Ascending aorta (tissue), 2 donors: Measurements from ENCODE around the gene TIMM10. TPM values are rescaled to one million over a fixed set of nuclear protein-coding genes. Genes with fewer than 3 reads are reported as not detected.

ENCODE experiments used
- DNase-seq, 2 donors: peaks; one replicate each; pipeline ENCODE4 v3.0.0-alpha.2; 2019; ENCODE audit warnings: low spot score in 2 of 2
- H3K27ac ChIP-seq, 2 donors: fragments of 200-600 bp; sonication (generic); one replicate each; pipeline ENCODE4 v1.5.1; 2016 to 2017; ENCODE audit warnings: mild to moderate bottlenecking in 1 of 2
- H3K27me3 ChIP-seq: fragments of 200-600 bp; sonication (generic); one replicate; pipeline ENCODE4 v1.5.1; 2017
- H3K36me3 ChIP-seq, 2 donors: fragments of 200-600 bp; sonication (generic); one replicate each; pipeline ENCODE4 v1.5.1; 2016
- H3K4me1 ChIP-seq, 2 donors: fragments of 200-600 bp; sonication (generic); one replicate each; pipeline ENCODE4 v1.5.1; 2016 to 2017; ENCODE audit warnings: mild to moderate bottlenecking in 1 of 2
- H3K4me3 ChIP-seq, 2 donors: fragments of 200-600 bp; sonication (generic); one replicate each; pipeline ENCODE4 v1.5.1; 2016 to 2017; ENCODE audit warnings: mild to moderate bottlenecking in 1 of 2
- H3K9me3 ChIP-seq, 2 donors: fragments of 200-600 bp; sonication (generic); one replicate each; pipeline ENCODE4 v1.5.1; 2016
- CTCF ChIP-seq, 3 experiments: fragments of 200-600 bp in 2 of 3; fragments of 450-650 bp in 1 of 3; sonication (generic) in 2 of 3; IDR thresholded peaks; one replicate each; pipeline ENCODE4 v1.5.1; 2016 to 2019; ENCODE audit warnings: antibody characterized with exemption in 3 of 3, mild to moderate bottlenecking in 1 of 3, moderate library complexity in 1 of 3
- intact Hi-C: fragments of 100-400 bp; cut with DNase I; formaldehyde crosslinking; loops from one replicate; pipeline ENCODE4 v1.15.1; 2023
- total RNA-seq: library from RNA; depleted of rRNA; stranded (reverse); fragments of >200 nt; gene quantifications from one replicate; pipeline ENCODE4 v1.1.0, GENCODE V29; 2016

The TIMM10 gene
- total RNA-seq, 1 donor from 2014 or later, result not detected

GRCh38 chr11:57556041-57556440 lies 25.5 kb upstream of the TIMM10 start:
- Histone ChIP-seq H3K4me3 (no peak overlapping the region), H3K9me3 (no peaks in the 10 kb centered on the region), H3K36me3 (peaks cover 79 to 80% of the 10 kb centered on the region in 2 donors), H3K27ac (no peak overlapping the region), H3K4me1 (no peaks in the 10 kb centered on the region), H3K27me3 (no peaks in the 10 kb centered on the region)
- no peak for TF ChIP-seq CTCF (IDR thresholded peaks at IDR 0.05)
- intact Hi-C loops, result no loop called here
- DNase-seq, result no peak

- Histone ChIP-seq H3K9me3 (no peaks in the 10 kb centered on the region), H3K4me3 (no peak overlapping the region), H3K27me3 (no peaks in the 10 kb centered on the region), H3K36me3 (peaks cover 85 to 86% of the 10 kb centered on the region in 2 donors), H3K4me1 (no peaks in the 10 kb centered on the region), H3K27ac (no peak overlapping the region)
- DNase-seq, result no peak
- TF ChIP-seq CTCF (IDR thresholded peaks at IDR 0.05), result no peak
- intact Hi-C loops, result no loop called here
These were observed 24.8 kb upstream of the TIMM10 start for GRCh38 chr11:57555393-57555792.

- Histone ChIP-seq H3K9me3 (no peaks in the 10 kb centered on the region), H3K4me1 (no peaks in the 10 kb centered on the region), H3K27me3 (no peaks in the 10 kb centered on the region), H3K36me3 (peaks cover 78 to 87% of the 10 kb centered on the region in 2 donors), H3K27ac (no peak overlapping the region), H3K4me3 (no peak overlapping the region)
- intact Hi-C loops, result no loop called here
- TF ChIP-seq CTCF (IDR thresholded peaks at IDR 0.05), result no peak
- DNase-seq, result no peak
These were observed 21.9 kb upstream of the TIMM10 start for GRCh38 chr11:57552479-57552878.

GRCh38 chr11:57551941-57552340 lies 21.4 kb upstream of the TIMM10 start:
- H3K9me3 ChIP-seq, result no peaks in the 10 kb centered on the region
- no peak overlapping the region for H3K27ac ChIP-seq
- H3K36me3 ChIP-seq, result peaks cover 73 to 82% of the 10 kb centered on the region in 2 donors
- DNase-seq, result no peak
- intact Hi-C loops, result no loop called here
- H3K27me3 ChIP-seq, result no peaks in the 10 kb centered on the region
- TF ChIP-seq CTCF (IDR thresholded peaks at IDR 0.05), result no peak
- H3K4me1 ChIP-seq, result no peaks in the 10 kb centered on the region
- H3K4me3 ChIP-seq, result no peak overlapping the region

GRCh38 chr11:57549983-57550382 lies 19.4 kb upstream of the TIMM10 start:
- TF ChIP-seq CTCF (IDR thresholded peaks at IDR 0.05), result no peak
- Histone ChIP-seq H3K27ac (no peak overlapping the region), H3K4me3 (no peak overlapping the region), H3K4me1 (no peaks in the 10 kb centered on the region), H3K36me3 (peaks cover 57 to 63% of the 10 kb centered on the region in 2 donors), H3K27me3 (no peaks in the 10 kb centered on the region), H3K9me3 (no peaks in the 10 kb centered on the region)
- intact Hi-C loops, result no loop called here
- no peak for DNase-seq

- no peaks in the 10 kb centered on the region for H3K4me1 ChIP-seq
- H3K27me3 ChIP-seq, result no peaks in the 10 kb centered on the region
- intact Hi-C loops, result no loop called here
- DNase-seq, result no peak
- no peak overlapping the region for H3K4me3 ChIP-seq
- no peak for TF ChIP-seq CTCF (IDR thresholded peaks at IDR 0.05)
- peaks cover 38 to 42% of the 10 kb centered on the region in 2 donors for H3K36me3 ChIP-seq
- no peak overlapping the region for H3K27ac ChIP-seq
- no peaks in the 10 kb centered on the region for H3K9me3 ChIP-seq
These were observed 17.4 kb upstream of the TIMM10 start for GRCh38 chr11:57547854-57548377.
